ENCODE results near the gene PTMA. TPM values are rescaled to one million over a fixed set of nuclear protein-coding genes. Genes with fewer than 3 reads are reported as not detected.
A peak's percentile ranks its signal among the peaks of the same experiment; 100 is the strongest.

Gene PTMA
- total RNA-seq, 4 donors from 2014 or later = 478 to 1,487 (median 685) TPM

- no peak overlapping the region for H3K4me3 ChIP-seq
- H3K36me3 ChIP-seq = no peaks in the 10 kb centered on the region
- peaks cover 15 to 61% (median 43%) of the 10 kb centered on the region in 4 donors for H3K4me1 ChIP-seq
- peak overlapping the region; percentile 96 to 100 (median 98) for H3K27ac ChIP-seq
- intact Hi-C loops (cut with DNase I; ENCODE audit: low total_unique reads) (no loop called here), in situ Hi-C loops (cut with MboI; ENCODE audit: low pct_ligation_motif_present in 1 of 4, low pct_unique_long_range_greater_than_20kb in 1 of 4, low sequenced_read_pairs in 3 of 4) (loop anchor here in 1 of 4 donors (10.0 kb wide), 1 partner anchor 50 kb away; no protein-coding TSS in a partner anchor)
- H3K9me3 ChIP-seq = no peaks in the 10 kb centered on the region
- DNase-seq = no peak
- 71 to 75% methylated on average over 1 to 8 of the region's 8 CpGs for WGBS, 2 donors (ENCODE audit: low coverage in 1 of 2)
- no peaks in the 10 kb centered on the region for H3K27me3 ChIP-seq
- TF ChIP-seq POLR2A (IDR thresholded peaks at IDR 0.05) = no peak
- no peak for TF ChIP-seq EP300 (IDR thresholded peaks at IDR 0.05; ENCODE audit: low read depth)
- no peak for TF ChIP-seq POLR2AphosphoS5 (IDR thresholded peaks at IDR 0.05)
- TF ChIP-seq CTCF (IDR thresholded peaks at IDR 0.05) = no peak
These were observed 43.6 kb upstream of the PTMA start for GRCh38 chr2:231664727-231665126.

DNA sequence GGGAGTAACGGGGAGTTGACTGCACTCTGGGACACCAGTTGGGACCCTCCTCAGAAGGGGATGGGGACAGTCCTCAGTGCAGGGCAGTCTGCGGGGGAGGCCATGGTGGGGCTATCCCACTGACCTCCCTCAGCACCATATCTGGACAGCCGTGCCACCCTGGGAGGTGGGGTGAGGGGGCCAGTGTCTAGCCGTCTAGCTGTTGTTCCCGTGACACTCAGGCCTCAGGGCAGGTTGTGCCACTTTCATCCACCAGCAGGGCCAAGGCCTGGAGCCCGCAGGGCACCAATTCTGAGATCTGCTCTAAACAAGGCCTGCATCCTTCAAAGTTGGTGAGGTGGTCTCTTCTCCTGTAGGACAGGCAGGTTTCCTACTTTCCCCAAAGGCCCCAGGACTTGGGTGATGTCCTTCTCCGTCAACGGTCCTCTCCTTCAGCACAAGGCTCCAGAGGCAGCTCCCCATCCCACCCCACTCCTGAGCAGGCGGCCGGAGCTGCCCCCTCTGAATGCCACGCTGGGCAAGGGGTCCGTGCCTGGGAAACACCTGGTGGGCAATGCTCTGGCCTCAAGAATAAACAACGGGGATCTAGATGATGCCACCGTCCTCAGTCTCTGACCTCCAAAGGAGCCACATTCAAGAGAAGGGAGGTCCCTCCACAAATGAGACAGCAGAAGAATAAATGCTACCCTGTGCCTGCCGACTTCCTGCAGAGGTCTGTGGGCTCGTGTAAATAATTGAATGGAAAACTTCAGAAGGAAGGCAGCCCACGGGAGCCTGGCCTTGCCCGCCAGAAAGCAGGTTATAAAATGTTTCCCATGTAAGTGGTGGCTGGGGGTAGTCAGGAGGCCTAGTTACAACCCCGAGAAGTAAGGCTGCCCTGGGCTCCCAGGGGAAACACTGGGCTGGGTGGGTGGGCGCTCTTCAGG is 42.8 kb upstream of the PTMA start:
- in situ Hi-C loops (cut with MboI; ENCODE audit: low pct_ligation_motif_present in 1 of 4, low pct_unique_long_range_greater_than_20kb in 1 of 4, low sequenced_read_pairs in 3 of 4) = loop anchor here in 1 of 4 donors (10.0 kb wide), 1 partner anchor 51 kb away; no protein-coding TSS in a partner anchor
- no peaks in the 10 kb centered on the region for H3K36me3 ChIP-seq
- WGBS, 2 donors (ENCODE audit: low coverage in 1 of 2) = 33 to 61% methylated on average over 6 to 19 of the region's 20 CpGs
- H3K9me3 ChIP-seq = no peaks in the 10 kb centered on the region
- no peak for DNase-seq
- intact Hi-C loops (cut with DNase I; ENCODE audit: low total_unique reads) = no loop called here
- H3K27me3 ChIP-seq = no peaks in the 10 kb centered on the region
- H3K4me3 ChIP-seq = peak overlapping the region; percentile 29 to 46 (median 40)
- peak overlapping the region; percentile 96 to 100 (median 98) for H3K27ac ChIP-seq
- no peak for TF ChIP-seq EP300 (IDR thresholded peaks at IDR 0.05; ENCODE audit: low read depth)
- peaks cover 23 to 68% (median 50%) of the 10 kb centered on the region in 4 donors for H3K4me1 ChIP-seq

DNA sequence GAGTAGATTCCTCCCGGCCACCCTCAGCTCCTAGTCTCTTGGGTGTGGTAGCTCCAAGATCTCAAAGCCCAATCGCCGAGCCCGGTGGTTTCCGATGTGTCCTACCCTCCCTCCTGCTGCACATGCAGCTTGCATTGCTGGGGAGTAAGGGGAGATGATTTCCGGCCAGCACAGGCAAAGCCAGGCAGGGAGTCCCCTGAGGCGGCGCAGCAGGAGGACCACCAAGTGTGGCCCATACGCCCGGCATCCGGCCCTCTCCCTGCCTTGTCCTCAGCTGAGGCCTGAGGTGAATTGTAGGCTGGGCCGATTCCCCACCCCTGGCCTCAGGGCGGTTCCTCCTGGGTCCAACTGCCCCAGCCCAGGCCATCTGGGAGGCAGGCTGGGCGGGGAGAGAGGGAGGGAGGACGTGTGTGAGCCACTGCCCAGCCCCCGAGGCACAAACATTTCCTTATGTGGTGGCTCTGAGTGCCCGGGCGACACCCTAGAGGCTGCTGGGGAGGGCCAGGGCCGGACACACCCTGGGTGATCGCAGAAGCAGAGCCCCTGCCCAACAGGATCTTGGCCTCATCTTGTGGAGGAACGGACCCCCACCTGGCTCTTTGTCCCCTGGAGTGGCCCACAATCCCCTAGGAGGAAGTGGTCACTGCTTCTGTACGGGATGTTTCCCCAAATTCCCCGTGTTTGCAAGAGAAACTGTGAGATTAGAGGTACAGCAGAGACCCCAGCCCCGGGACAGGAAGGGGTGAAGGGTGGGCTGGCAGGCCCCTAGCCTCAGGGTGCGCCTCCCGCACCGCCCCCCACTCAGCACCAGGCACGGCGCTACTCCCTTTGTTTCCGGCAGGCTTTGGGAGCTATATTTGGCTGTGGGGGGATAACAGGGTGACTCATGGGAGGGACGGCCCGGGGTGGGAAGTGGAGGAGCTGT is 41.9 kb upstream of the PTMA start:
- H3K4me1 ChIP-seq = peaks cover 31 to 77% (median 58%) of the 10 kb centered on the region in 4 donors
- DNase-seq = peak; percentile 97
- peak overlapping the region; percentile 96 to 100 (median 98) for H3K27ac ChIP-seq
- H3K36me3 ChIP-seq = no peaks in the 10 kb centered on the region
- intact Hi-C loops (cut with DNase I; ENCODE audit: low total_unique reads) (no loop called here), in situ Hi-C loops (cut with MboI; ENCODE audit: low pct_ligation_motif_present in 1 of 4, low pct_unique_long_range_greater_than_20kb in 1 of 4, low sequenced_read_pairs in 3 of 4) (loop anchor here in 1 of 4 donors (10.0 kb wide), 1 partner anchor 52 kb away; no protein-coding TSS in a partner anchor)
- H3K4me3 ChIP-seq = peak overlapping the region; percentile 37 to 54 (median 44)
- no peaks in the 10 kb centered on the region for H3K9me3 ChIP-seq
- no peaks in the 10 kb centered on the region for H3K27me3 ChIP-seq
- peak; percentile 91 for TF ChIP-seq EP300 (IDR thresholded peaks at IDR 0.05; ENCODE audit: low read depth)
- TF ChIP-seq POLR2A (IDR thresholded peaks at IDR 0.05) = peak; percentile 99
- peak; percentile 98 to 99 (median 98) for TF ChIP-seq POLR2AphosphoS5 (IDR thresholded peaks at IDR 0.05)
- TF ChIP-seq CTCF (IDR thresholded peaks at IDR 0.05) = peak in 2 of 5 experiments; percentile 28 to 49
- 0 to 9% methylated on average over 6 to 29 of the region's 32 CpGs for WGBS, 2 donors (ENCODE audit: low coverage in 1 of 2)

DNA sequence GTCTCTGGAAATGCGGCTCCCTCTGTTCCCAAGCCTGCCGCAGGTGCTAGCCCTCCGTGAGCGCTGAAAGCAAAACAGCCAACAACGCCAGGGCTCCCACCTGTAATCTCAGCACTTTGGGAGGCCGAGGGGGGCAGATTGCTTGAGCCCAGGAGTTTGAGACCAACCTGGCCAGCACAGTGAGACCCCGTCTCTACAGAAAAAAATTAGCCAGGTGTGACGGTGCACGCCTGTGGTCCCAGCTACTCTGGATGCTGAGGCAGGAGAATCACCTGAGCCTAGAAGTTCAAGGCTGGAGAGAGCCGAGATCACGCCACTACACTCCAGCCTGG is 41.3 kb upstream of the PTMA start:
- peaks cover 37 to 78% (median 59%) of the 10 kb centered on the region in 4 donors for H3K4me1 ChIP-seq
- in situ Hi-C loops (cut with MboI; ENCODE audit: low pct_ligation_motif_present in 1 of 4, low pct_unique_long_range_greater_than_20kb in 1 of 4, low sequenced_read_pairs in 3 of 4) (loop anchor here in 1 of 4 donors (10.0 kb wide), 1 partner anchor 52 kb away; no protein-coding TSS in a partner anchor), intact Hi-C loops (cut with DNase I; ENCODE audit: low total_unique reads) (no loop called here)
- H3K27me3 ChIP-seq = no peaks in the 10 kb centered on the region
- TF ChIP-seq POLR2A (IDR thresholded peaks at IDR 0.05) = no peak
- DNase-seq = no peak
- WGBS, 2 donors (ENCODE audit: low coverage in 1 of 2) = 9% methylated on average over 11 of the region's 11 CpGs; no CpG with 5 or more reads in 1 of the 2 donors
- H3K4me3 ChIP-seq = peak overlapping the region; percentile 37 to 54 (median 44)
- no peaks in the 10 kb centered on the region for H3K9me3 ChIP-seq
- H3K36me3 ChIP-seq = no peaks in the 10 kb centered on the region
- H3K27ac ChIP-seq = peak overlapping the region; percentile 96 to 100 (median 98)

All from transverse colon (tissue), 4 donors.